Measurements from ENCODE around the gene RPN2.

DNA sequence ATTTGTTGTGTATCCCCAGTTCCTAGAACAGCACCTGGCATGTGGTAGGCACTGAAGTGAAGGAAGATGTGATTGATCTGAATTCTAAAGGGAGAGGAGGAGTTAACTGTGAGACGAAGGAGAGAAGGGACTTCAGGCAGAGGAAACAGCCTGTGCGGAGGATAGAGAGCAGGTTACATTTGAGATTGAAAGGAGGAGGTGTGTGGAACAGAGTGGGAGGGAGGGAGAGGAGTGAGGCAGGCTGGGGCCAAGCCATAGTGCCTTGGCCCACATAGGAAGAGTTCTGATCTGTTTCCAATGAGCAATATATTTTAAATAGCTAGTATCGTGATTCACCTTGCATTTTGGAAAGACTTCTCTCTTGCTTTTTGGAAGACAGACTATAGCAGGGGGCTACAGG is 14.1 kb downstream of the RPN2 start:
- no peak for TF ChIP-seq TAF1 (IDR thresholded peaks at IDR 0.05; ENCODE audit: borderline replicate concordance, low read depth, low read length)
- TF ChIP-seq RFX5 (IDR thresholded peaks at IDR 0.05; ENCODE audit: low read depth, low read length), result no peak
- no peak for TF ChIP-seq POLR2A (IDR thresholded peaks at IDR 0.05; ENCODE audit: low read depth, low read length)
